Measurements from ENCODE around the gene WDR88.

DNA sequence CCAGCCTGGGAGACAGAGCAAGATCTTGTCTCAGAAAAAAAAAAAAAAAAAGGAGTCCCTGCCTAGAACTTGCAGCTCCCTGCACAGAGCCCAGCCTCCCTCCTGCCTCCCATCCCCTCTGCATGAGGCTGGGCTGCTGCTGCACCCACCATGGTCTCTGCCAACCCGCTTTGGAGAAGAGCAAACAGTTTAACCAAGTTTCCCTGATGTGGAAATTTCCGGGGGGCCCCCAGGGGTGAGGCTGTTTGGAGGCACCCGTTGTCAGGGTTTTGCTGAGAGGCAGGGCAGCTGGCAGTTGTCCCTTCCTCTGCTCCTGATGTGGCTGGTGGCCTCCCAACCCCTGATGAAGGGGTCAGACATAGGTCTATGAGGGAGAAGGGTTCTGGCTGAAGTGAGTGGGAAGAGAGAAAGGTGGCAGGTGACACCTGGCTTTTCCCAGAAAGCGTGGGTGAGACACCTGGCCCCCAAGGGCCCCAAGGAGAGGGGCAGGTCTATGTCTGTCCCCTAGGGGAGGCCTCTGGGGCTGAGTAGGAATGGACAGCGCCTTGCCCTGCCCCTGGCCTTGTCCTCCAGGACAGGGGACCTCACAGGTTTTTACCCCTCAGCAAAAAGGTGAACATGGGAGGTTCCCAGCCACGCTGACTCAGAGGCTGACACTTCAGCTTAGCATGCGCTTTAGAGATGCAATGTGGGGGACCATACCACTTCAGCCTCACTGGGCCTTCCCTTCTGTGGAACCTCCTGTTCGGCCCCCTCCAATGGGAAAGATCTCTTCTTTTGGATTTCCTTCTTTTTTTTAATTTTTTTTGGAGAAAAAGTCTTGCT lies 67.7 kb downstream of the WDR88 start:
- TF ChIP-seq, protein P1, sequence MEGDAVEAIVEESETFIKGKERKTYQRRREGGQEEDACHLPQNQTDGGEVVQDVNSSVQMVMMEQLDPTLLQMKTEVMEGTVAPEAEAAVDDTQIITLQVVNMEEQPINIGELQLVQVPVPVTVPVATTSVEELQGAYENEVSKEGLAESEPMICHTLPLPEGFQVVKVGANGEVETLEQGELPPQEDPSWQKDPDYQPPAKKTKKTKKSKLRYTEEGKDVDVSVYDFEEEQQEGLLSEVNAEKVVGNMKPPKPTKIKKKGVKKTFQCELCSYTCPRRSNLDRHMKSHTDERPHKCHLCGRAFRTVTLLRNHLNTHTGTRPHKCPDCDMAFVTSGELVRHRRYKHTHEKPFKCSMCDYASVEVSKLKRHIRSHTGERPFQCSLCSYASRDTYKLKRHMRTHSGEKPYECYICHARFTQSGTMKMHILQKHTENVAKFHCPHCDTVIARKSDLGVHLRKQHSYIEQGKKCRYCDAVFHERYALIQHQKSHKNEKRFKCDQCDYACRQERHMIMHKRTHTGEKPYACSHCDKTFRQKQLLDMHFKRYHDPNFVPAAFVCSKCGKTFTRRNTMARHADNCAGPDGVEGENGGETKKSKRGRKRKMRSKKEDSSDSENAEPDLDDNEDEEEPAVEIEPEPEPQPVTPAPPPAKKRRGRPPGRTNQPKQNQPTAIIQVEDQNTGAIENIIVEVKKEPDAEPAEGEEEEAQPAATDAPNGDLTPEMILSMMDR (IDR thresholded peaks at IDR 0.05): no peak
- no peak for TF ChIP-seq EZH2 (IDR thresholded peaks at IDR 0.05; ENCODE audit: borderline replicate concordance, insufficient read depth, low read depth, low read length, poor library complexity, severe bottlenecking)
